ENCODE results near the gene CTTNBP2.

DNA sequence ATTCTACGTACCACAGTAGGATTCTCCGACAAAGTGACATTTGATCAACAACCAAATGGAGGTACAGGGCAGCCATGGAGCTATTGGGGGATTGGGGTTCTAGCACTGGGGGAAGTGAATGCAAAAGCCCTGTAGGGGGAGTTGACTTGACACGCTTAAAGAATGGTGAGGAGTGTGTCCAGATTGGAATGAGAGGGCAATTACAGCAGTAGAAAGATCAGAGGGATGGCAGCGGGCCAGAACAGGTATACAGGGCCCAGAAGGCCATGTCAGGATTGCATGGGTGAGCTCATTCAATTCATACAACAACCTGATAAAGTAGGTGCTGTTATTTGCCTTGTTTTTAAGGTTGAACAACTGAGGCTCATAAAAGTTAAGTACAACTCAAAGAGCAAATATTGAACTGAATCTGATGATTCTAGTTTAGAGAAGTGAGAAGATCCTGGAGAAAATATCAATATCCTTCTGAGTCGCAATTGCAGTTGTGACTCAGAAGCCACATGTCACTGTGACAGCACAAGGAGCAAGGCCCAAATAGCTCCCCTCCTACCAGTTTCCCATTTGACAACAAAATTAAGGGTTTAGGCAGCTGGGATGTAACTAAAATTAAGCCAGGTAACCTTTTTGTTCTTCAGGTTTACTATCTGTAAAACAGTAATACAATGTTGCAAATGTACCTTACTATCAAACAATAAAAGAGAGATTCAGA lies 28.0 kb upstream of the CTTNBP2 start:
- TF ChIP-seq EZH2 (IDR thresholded peaks at IDR 0.05; ENCODE audit: borderline replicate concordance, insufficient read depth, low read length, poor library complexity, severe bottlenecking) (no peak), MXI1 (conservative IDR thresholded peaks at IDR 0.05; ENCODE audit: poor library complexity, severe bottlenecking) (no peak), POLR2AphosphoS5 (IDR thresholded peaks at IDR 0.05) (no peak), EP300 (conservative IDR thresholded peaks at IDR 0.05; ENCODE audit: poor library complexity, severe bottlenecking) (no peak), RAD21 (conservative IDR thresholded peaks at IDR 0.05) (no peak), SMC3 (conservative IDR thresholded peaks at IDR 0.05; ENCODE audit: poor library complexity) (no peak), TAF1 (IDR thresholded peaks at IDR 0.05; ENCODE audit: low read depth) (no peak)
- TF ChIP-seq, protein P1, sequence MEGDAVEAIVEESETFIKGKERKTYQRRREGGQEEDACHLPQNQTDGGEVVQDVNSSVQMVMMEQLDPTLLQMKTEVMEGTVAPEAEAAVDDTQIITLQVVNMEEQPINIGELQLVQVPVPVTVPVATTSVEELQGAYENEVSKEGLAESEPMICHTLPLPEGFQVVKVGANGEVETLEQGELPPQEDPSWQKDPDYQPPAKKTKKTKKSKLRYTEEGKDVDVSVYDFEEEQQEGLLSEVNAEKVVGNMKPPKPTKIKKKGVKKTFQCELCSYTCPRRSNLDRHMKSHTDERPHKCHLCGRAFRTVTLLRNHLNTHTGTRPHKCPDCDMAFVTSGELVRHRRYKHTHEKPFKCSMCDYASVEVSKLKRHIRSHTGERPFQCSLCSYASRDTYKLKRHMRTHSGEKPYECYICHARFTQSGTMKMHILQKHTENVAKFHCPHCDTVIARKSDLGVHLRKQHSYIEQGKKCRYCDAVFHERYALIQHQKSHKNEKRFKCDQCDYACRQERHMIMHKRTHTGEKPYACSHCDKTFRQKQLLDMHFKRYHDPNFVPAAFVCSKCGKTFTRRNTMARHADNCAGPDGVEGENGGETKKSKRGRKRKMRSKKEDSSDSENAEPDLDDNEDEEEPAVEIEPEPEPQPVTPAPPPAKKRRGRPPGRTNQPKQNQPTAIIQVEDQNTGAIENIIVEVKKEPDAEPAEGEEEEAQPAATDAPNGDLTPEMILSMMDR (IDR thresholded peaks at IDR 0.05; ENCODE audit: poor library complexity, severe bottlenecking): no peak
- TF ChIP-seq, protein P2, sequence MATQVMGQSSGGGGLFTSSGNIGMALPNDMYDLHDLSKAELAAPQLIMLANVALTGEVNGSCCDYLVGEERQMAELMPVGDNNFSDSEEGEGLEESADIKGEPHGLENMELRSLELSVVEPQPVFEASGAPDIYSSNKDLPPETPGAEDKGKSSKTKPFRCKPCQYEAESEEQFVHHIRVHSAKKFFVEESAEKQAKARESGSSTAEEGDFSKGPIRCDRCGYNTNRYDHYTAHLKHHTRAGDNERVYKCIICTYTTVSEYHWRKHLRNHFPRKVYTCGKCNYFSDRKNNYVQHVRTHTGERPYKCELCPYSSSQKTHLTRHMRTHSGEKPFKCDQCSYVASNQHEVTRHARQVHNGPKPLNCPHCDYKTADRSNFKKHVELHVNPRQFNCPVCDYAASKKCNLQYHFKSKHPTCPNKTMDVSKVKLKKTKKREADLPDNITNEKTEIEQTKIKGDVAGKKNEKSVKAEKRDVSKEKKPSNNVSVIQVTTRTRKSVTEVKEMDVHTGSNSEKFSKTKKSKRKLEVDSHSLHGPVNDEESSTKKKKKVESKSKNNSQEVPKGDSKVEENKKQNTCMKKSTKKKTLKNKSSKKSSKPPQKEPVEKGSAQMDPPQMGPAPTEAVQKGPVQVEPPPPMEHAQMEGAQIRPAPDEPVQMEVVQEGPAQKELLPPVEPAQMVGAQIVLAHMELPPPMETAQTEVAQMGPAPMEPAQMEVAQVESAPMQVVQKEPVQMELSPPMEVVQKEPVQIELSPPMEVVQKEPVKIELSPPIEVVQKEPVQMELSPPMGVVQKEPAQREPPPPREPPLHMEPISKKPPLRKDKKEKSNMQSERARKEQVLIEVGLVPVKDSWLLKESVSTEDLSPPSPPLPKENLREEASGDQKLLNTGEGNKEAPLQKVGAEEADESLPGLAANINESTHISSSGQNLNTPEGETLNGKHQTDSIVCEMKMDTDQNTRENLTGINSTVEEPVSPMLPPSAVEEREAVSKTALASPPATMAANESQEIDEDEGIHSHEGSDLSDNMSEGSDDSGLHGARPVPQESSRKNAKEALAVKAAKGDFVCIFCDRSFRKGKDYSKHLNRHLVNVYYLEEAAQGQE (IDR thresholded peaks at IDR 0.05; ENCODE audit: borderline replicate concordance): no peak
